GM10248 (cell line): ENCODE results near the gene SERPINE2.

Experiments used
- CTCF ChIA-PET: fragments of 300-600 bp; sonication (Branson Sonifier 250); formaldehyde crosslinking; extraction: SDS; loops from one replicate; lab custom pipeline; 2021; ENCODE audit warnings: antibody characterized with exemption; lab: Yijun Ruan, JAX
- POLR2A ChIA-PET: fragments of 350-650 bp; sonication (Branson Sonifier 250); formaldehyde crosslinking; extraction: SDS; loops from one replicate; lab custom pipeline; 2020; ENCODE audit warnings: antibody characterized with exemption; lab: Yijun Ruan, JAX
- DNase-seq: peaks from one replicate; pipeline ENCODE4 v3.0.0; 2012; ENCODE audit errors: extremely low spot score
- TF ChIP-seq, protein P1 (sequence below): IDR thresholded peaks from 2 replicates; pipeline ENCODE4 v1.5.1; 2012; ENCODE audit warnings: mild to moderate bottlenecking, low read depth; ENCODE audit errors: extremely low read depth, missing control alignments, control extremely low read depth

The SERPINE2 gene

GRCh38 chr2:223935459-223936125, 103.5 kb downstream of the SERPINE2 start:
- TF ChIP-seq, protein P1, sequence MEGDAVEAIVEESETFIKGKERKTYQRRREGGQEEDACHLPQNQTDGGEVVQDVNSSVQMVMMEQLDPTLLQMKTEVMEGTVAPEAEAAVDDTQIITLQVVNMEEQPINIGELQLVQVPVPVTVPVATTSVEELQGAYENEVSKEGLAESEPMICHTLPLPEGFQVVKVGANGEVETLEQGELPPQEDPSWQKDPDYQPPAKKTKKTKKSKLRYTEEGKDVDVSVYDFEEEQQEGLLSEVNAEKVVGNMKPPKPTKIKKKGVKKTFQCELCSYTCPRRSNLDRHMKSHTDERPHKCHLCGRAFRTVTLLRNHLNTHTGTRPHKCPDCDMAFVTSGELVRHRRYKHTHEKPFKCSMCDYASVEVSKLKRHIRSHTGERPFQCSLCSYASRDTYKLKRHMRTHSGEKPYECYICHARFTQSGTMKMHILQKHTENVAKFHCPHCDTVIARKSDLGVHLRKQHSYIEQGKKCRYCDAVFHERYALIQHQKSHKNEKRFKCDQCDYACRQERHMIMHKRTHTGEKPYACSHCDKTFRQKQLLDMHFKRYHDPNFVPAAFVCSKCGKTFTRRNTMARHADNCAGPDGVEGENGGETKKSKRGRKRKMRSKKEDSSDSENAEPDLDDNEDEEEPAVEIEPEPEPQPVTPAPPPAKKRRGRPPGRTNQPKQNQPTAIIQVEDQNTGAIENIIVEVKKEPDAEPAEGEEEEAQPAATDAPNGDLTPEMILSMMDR, result no peak
- no peak for DNase-seq
- CTCF ChIA-PET, result interaction anchor here (0.9 to 3.5 kb wide), 8 partner anchors 9 to 98 kb away, joined by 3 to 14 read pairs (median 4); no protein-coding TSS in a partner anchor
- POLR2A ChIA-PET, result interaction anchor here (0.6 kb wide), 1 partner anchor 39 kb away, joined by 5 read pairs; no protein-coding TSS in a partner anchor

- ChIA-PET CTCF (interaction anchor here (0.9 to 3.5 kb wide), 8 partner anchors 9 to 97 kb away, joined by 3 to 14 read pairs (median 3); no protein-coding TSS in a partner anchor), POLR2A (no interaction called here)
- TF ChIP-seq, protein P1, result no peak
- no peak for DNase-seq
Measured at GRCh38 chr2:223934870-223935269, 104.2 kb downstream of the SERPINE2 start.

DNA sequence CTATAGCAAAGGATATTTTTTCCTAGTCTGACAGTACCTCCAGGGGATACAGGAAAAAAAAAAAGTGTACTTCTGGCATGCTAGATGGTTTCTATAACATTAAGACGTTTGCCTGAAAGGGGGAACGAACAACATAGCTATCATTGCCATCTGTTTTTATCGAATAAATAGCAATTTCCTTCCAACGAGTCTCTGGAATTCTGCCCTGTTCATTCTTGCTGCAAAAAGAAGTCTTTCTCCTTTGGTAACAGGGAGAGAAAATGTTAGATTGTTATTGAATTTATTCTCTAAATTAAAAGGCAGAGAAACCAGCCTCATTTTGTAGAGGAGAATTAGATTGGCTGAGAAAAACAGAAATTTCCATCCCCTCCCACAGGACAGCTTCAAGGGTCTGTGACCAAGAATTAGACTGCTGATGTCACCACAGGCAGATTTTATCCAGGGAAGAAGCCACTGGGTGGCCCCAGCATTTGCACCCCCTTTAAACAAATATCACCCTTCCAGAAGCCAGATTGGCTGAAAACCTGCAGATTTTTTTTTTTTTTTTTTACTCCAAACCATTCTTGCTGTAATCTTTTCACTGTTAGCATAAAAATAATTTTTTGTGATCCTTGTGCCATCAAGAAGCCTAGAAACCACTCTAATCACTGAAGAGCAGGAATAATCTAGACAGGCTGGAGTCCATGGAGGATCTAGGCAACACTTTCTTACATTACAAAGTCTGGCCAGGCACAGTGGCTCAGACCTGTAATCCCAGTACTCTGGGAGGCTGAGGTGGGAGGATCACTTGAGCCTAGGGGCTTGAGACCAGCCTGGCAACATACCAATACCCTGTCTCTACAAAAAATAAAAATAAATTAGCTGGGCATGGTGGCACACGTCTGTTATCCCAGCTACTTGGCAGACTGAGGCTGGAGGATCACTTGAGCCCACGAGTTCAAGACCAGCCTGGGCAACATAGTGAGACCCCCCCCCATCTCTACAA, 106.0 kb downstream of the SERPINE2 start:
- POLR2A ChIA-PET, result interaction anchor here (0.6 kb wide), 1 partner anchor 10 kb away, joined by 3 read pairs; no protein-coding TSS in a partner anchor
- TF ChIP-seq, protein P1, result no peak
- DNase-seq, result no peak
- CTCF ChIA-PET, result interaction anchor here (1.2 to 1.4 kb wide), 4 partner anchors 17 to 21 kb away, joined by 3 to 4 read pairs (median 3); no protein-coding TSS in a partner anchor

GRCh38 chr2:223930103-223930976, 108.7 kb downstream of the SERPINE2 start:
- TF ChIP-seq, protein P1, result no peak
- CTCF ChIA-PET, result interaction anchor here (1.2 to 3.4 kb wide), 3 partner anchors 10 to 25 kb away, joined by 3 to 8 read pairs (median 3); no protein-coding TSS in a partner anchor
- POLR2A ChIA-PET, result interaction anchor here (0.6 to 0.8 kb wide), 2 partner anchors 33 to 37 kb away, joined by 3 read pairs; no protein-coding TSS in a partner anchor
- DNase-seq, result no peak

DNA sequence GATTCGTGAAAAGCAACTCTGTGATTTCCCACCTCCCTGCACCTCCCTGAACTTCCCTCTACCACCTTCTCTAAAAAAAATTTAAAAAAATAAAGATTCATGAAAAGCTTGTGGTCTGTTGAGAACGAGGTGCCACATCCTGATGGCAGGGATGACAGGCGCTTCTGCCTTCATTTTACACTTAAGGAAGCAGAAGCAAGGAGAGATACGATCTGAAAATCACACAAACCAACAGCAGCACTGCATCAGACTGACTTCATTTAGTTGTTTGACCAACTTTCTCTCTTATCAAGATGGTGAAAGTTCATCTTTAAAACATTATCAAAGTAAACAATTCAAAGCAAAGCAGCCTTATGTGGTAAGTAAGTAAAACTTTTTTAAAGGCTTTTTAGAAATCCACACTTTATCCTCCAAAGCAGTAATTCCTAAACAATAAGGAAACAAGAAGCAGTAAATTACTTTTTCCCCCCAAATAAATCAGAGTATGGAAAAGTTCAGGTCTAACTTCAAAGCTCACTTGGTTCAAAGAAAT, 109.4 kb downstream of the SERPINE2 start:
- ChIA-PET POLR2A (no interaction called here), CTCF (interaction anchor here (1.2 to 3.4 kb wide), 2 partner anchors 10 to 11 kb away, joined by 3 to 8 read pairs; no protein-coding TSS in a partner anchor)
- TF ChIP-seq, protein P1, result no peak
- DNase-seq, result no peak
